ENCODE data around the gene HYCC2. TPM values are rescaled to one million over a fixed set of nuclear protein-coding genes. Genes with fewer than 3 reads are reported as not detected.

The HYCC2 gene
- total RNA-seq, 1 donor from 2014 or later: 2.1 TPM

DNA sequence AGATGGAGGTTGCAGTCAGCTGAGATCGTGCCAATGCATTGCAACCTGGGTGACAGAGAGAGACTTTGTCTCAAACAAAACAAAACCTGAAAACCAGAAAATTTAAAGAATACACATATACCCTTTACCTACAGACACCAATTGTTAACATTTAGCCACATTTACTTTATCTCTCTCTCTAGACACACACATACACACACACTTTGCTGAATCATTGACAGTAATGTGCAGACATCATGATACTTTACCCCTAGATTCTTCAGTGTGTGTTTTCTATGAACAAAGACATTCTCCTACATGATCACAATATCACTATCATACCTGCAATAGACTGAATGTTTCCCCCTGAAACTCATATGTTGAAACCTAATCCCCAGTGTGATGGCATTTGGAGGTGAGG is 34.3 kb upstream of the HYCC2 start:
- H3K4me3 ChIP-seq (ENCODE audit: low read depth, low read length): no peak overlapping the region
- TF ChIP-seq, protein P1, sequence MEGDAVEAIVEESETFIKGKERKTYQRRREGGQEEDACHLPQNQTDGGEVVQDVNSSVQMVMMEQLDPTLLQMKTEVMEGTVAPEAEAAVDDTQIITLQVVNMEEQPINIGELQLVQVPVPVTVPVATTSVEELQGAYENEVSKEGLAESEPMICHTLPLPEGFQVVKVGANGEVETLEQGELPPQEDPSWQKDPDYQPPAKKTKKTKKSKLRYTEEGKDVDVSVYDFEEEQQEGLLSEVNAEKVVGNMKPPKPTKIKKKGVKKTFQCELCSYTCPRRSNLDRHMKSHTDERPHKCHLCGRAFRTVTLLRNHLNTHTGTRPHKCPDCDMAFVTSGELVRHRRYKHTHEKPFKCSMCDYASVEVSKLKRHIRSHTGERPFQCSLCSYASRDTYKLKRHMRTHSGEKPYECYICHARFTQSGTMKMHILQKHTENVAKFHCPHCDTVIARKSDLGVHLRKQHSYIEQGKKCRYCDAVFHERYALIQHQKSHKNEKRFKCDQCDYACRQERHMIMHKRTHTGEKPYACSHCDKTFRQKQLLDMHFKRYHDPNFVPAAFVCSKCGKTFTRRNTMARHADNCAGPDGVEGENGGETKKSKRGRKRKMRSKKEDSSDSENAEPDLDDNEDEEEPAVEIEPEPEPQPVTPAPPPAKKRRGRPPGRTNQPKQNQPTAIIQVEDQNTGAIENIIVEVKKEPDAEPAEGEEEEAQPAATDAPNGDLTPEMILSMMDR (conservative IDR thresholded peaks at IDR 0.05; ENCODE audit: low read depth, low read length): no peak
- no peak for DNase-seq (ENCODE audit: low read depth)

DNA sequence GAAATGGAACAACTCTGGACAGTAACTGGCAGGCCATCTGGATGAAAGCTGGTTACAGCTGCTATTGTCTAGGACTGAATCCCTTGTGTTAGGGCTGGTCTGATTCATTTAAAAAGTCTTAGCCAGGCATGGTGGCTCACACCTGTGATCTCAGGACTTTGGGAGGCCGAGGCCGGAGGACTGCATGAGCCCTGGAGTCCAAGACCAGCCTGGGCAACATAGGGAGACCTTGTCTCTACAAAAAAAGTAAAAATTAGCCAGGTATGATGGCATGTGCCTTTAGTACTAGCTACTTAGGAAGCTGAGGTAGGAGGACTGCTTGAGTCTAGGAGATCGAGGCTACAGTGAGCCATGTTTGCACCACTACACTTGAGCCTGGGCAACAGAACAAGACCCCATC is 29.0 kb upstream of the HYCC2 start:
- DNase-seq (ENCODE audit: low read depth): no peak
- no peak overlapping the region for H3K4me3 ChIP-seq (ENCODE audit: low read depth, low read length)
- TF ChIP-seq, protein P1 (conservative IDR thresholded peaks at IDR 0.05; ENCODE audit: low read depth, low read length): no peak

DNA sequence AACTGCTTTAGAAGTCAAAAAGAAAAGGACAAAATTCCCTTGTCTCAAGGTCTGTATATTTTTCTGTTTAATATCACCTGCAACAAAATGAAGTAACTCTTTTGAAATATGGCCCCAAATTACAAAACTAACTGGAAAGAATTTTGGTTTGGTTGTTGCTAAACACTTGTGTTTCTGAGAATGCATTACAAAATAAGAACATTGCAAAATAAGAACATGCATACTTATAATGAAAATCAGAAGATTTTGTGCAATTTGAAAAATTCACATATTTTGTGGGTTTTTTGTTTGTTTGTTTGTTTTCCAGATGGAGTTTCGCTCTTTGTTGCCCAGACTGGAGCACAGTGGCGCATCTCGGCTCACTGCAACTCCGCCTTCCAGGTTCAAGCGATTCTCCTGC is 22.1 kb upstream of the HYCC2 start:
- H3K4me3 ChIP-seq (ENCODE audit: low read depth, low read length): no peak overlapping the region
- no peak for DNase-seq (ENCODE audit: low read depth)

DNA sequence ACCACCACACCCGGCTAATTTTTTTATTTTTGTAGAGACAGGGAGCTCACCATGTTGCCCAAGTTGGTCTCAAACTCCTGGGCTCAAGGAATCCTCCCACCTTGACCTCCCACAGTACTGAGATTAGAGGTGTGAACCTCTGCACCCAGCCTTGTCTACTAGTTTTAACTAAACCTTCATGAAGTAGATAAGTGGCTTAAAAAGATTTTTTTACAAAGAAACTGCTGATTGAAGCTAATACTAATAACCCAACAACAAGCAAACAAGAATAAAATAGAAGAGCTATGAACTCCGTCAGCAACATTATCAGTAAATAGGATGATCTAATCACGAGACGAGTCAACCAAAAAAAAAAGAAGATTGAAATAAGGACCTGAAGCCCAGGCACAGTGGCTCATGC is 19.1 kb upstream of the HYCC2 start:
- H3K4me3 ChIP-seq (ENCODE audit: low read depth, low read length): no peak overlapping the region
- DNase-seq (ENCODE audit: low read depth): no peak
- TF ChIP-seq, protein P1 (conservative IDR thresholded peaks at IDR 0.05; ENCODE audit: low read depth, low read length): no peak

More for the DNA sequence above, 22.1 kb upstream of the HYCC2 start:
- TF ChIP-seq, protein P1 (conservative IDR thresholded peaks at IDR 0.05; ENCODE audit: low read depth, low read length): no peak

DNA sequence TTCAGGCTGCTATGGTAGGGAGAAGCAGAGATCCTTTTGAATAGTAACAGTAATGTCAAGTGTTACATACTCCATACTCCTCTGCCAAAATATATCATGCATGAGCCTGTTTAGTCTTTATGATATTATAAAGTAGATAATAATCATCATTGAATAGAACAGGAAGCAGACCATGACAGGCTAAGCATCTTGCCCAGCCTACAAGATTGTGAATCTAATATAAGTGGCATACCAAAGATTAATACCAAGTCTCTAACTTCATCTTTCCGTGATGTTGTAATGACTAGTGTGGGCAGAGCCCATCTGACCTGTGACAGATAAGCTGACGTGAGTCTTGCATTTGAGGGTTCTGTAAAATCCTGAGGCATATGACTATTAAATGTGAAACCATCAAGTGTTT is 13.4 kb upstream of the HYCC2 start:
- DNase-seq (ENCODE audit: low read depth): no peak
- H3K4me3 ChIP-seq (ENCODE audit: low read depth, low read length): no peak overlapping the region
- TF ChIP-seq, protein P1 (conservative IDR thresholded peaks at IDR 0.05; ENCODE audit: low read depth, low read length): no peak

DNA sequence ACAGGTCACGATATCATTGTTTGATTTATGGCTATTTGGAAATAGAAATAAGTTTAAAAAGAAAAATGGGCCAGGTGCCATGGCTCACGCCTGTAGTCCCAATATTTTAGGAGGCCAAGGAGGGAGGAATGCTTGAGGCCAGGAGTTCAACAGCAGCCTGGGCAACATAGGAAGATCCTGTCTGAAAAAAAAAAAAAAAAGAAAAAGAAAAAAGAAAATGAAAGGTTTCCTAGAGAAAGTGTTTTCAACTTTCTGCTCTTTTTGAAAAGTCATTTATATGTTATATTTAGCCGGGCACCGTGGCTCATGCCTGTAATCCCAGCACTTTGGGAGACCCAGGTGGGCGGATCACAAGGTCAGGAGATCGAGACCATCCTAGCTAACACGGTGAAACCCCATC is 3.5 kb upstream of the HYCC2 start:
- no peak for DNase-seq (ENCODE audit: low read depth)
- H3K4me3 ChIP-seq (ENCODE audit: low read depth, low read length): no peak overlapping the region
- TF ChIP-seq, protein P1 (conservative IDR thresholded peaks at IDR 0.05; ENCODE audit: low read depth, low read length): no peak

DNA sequence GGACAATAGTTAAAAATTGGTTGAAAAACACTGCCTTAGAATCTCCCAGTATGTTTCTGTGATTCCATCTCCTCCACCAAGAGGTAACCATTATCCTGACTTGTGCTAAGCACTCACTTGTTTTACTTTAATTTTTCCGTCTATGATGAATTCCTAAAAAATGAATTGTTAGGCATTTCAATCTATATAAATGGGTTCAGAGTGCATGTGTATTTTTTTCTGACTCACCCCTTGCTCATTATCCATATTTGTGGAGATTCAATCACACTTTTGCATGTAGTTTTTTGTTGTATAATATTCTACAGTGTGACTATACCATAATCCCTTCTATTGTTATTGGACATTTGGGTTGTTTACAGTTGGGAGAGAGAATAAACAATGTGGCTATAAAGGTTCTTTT is 1.6 kb upstream of the HYCC2 start:
- peak overlapping the region; percentile 93 for H3K4me3 ChIP-seq (ENCODE audit: low read depth, low read length)
- DNase-seq (ENCODE audit: low read depth): no peak
- TF ChIP-seq, protein P1 (conservative IDR thresholded peaks at IDR 0.05; ENCODE audit: low read depth, low read length): no peak

All from epithelial cell of proximal tubule (primary cell).